Uterus (tissue), 4 donors: ENCODE data around the gene DPM1. TPM values are rescaled to one million over a fixed set of nuclear protein-coding genes. Genes with fewer than 3 reads are reported as not detected.

Source experiments
- DNase-seq, 2 donors: peaks; one replicate each; pipeline ENCODE4 v3.0.0-alpha.2; 2019 to 2020
- H3K27ac ChIP-seq, 2 donors: fragments of 200-600 bp; sonication (generic); 1 replicate in 1 of 2; 2 replicates in 1 of 2; pipeline ENCODE4 v1.5.1; 2016 to 2018
- H3K27me3 ChIP-seq, 2 donors: fragments of 200-600 bp; sonication (generic); one replicate each; pipeline ENCODE4 v1.5.1; 2018 to 2019; ENCODE audit warnings: control low read depth in 1 of 2
- H3K36me3 ChIP-seq, 2 donors: fragments of 200-600 bp; sonication (generic); one replicate each; pipeline ENCODE4 v1.5.1; 2019; ENCODE audit warnings: control low read depth in 1 of 2
- H3K4me1 ChIP-seq, 2 donors: fragments of 200-600 bp; sonication (generic); one replicate each; pipeline ENCODE4 v1.5.1; 2018 to 2019; ENCODE audit warnings: control low read depth in 1 of 2
- H3K4me3 ChIP-seq, 2 donors: fragments of 200-600 bp; sonication (generic); 1 replicate in 1 of 2; 2 replicates in 1 of 2; pipeline ENCODE4 v1.5.1; 2018 to 2019; ENCODE audit warnings: mild to moderate bottlenecking in 1 of 2
- H3K9me3 ChIP-seq, 2 donors: fragments of 200-600 bp; sonication (generic); one replicate each; pipeline ENCODE4 v1.5.1; 2019; ENCODE audit warnings: control low read depth in 1 of 2
- POLR2A ChIP-seq, 2 donors: fragments of 450-650 bp; IDR thresholded peaks; one replicate each; pipeline ENCODE4 v1.6.1; 2016; ENCODE audit warnings: antibody characterized with exemption in 2 of 2, mild to moderate bottlenecking in 1 of 2, moderate library complexity in 1 of 2
- intact Hi-C: fragments of 100-400 bp; cut with DNase I; formaldehyde crosslinking; loops from one replicate; pipeline ENCODE4 v1.15.1; 2023; ENCODE audit warnings: low total_unique reads
- total RNA-seq, 4 donors: library from RNA; depleted of rRNA in 3 of 4; stranded (reverse); fragments of >200 nt in 3 of 4; gene quantifications; one replicate each; pipeline versions ENCODE4 v1.1.0 to v1.2.4, GENCODE V29; 2014 to 2023
- TF ChIP-seq, protein P1 (sequence below), 4 experiments: fragments of 200-600 bp in 2 of 4; fragments of 450-650 bp in 2 of 4; sonication (generic) in 2 of 4; IDR thresholded peaks; one replicate each; pipeline ENCODE4 v1.5.1; 2016 to 2019; ENCODE audit warnings: antibody characterized with exemption in 4 of 4, mild to moderate bottlenecking in 2 of 4, moderate library complexity in 1 of 4
- donor health status: DM: yes; HTN: yes; CAD: no.

DPM1 gene
- total RNA-seq, 4 donors from 2014 or later: 40.4 to 128 (median 64.2) TPM

DNA sequence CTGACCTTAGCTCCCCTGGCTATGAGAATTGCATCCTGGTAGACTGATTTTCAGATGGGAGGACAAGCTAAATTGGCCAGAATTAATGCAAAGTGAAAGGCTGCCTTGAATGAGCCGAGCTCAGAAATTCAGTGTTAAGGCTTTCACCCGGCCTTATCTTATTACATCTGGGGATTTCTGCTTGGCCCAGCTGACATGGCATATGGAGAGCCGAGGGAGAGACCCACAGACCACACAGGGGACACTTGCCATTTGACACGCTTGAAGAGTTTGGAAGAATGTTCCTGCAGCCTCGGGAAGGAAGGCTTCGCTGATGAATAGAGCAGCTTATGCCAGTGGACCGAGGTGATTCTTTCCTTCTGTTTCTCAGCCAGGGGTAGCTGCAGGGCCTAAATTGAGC lies 9.3 kb upstream of the DPM1 start:
- no peaks in the 10 kb centered on the region for H3K4me1 ChIP-seq
- intact Hi-C loops: no loop called here
- no peaks in the 10 kb centered on the region for H3K9me3 ChIP-seq
- H3K27me3 ChIP-seq: no peaks in the 10 kb centered on the region
- no peak overlapping the region for H3K27ac ChIP-seq
- no peak for DNase-seq
- no peak for TF ChIP-seq POLR2A (IDR thresholded peaks at IDR 0.05)
- TF ChIP-seq, protein P1, sequence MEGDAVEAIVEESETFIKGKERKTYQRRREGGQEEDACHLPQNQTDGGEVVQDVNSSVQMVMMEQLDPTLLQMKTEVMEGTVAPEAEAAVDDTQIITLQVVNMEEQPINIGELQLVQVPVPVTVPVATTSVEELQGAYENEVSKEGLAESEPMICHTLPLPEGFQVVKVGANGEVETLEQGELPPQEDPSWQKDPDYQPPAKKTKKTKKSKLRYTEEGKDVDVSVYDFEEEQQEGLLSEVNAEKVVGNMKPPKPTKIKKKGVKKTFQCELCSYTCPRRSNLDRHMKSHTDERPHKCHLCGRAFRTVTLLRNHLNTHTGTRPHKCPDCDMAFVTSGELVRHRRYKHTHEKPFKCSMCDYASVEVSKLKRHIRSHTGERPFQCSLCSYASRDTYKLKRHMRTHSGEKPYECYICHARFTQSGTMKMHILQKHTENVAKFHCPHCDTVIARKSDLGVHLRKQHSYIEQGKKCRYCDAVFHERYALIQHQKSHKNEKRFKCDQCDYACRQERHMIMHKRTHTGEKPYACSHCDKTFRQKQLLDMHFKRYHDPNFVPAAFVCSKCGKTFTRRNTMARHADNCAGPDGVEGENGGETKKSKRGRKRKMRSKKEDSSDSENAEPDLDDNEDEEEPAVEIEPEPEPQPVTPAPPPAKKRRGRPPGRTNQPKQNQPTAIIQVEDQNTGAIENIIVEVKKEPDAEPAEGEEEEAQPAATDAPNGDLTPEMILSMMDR (IDR thresholded peaks at IDR 0.05): no peak
- no peak overlapping the region for H3K4me3 ChIP-seq
- no peaks in the 10 kb centered on the region for H3K36me3 ChIP-seq

- DNase-seq: no peak
- Histone ChIP-seq H3K9me3 (no peaks in the 10 kb centered on the region), H3K4me3 (peak overlapping the region; percentile 89 to 97), H3K27me3 (no peaks in the 10 kb centered on the region), H3K4me1 (peaks cover 0 to 13% of the 10 kb centered on the region in 2 donors), H3K36me3 (no peaks in the 10 kb centered on the region), H3K27ac (no peak overlapping the region)
- no peak for TF ChIP-seq POLR2A (IDR thresholded peaks at IDR 0.05)
- TF ChIP-seq, protein P1 (IDR thresholded peaks at IDR 0.05): no peak
- intact Hi-C loops: no loop called here
Observed at GRCh38 chr20:50959543-50960126, 1.3 kb upstream of the DPM1 start.

DNA sequence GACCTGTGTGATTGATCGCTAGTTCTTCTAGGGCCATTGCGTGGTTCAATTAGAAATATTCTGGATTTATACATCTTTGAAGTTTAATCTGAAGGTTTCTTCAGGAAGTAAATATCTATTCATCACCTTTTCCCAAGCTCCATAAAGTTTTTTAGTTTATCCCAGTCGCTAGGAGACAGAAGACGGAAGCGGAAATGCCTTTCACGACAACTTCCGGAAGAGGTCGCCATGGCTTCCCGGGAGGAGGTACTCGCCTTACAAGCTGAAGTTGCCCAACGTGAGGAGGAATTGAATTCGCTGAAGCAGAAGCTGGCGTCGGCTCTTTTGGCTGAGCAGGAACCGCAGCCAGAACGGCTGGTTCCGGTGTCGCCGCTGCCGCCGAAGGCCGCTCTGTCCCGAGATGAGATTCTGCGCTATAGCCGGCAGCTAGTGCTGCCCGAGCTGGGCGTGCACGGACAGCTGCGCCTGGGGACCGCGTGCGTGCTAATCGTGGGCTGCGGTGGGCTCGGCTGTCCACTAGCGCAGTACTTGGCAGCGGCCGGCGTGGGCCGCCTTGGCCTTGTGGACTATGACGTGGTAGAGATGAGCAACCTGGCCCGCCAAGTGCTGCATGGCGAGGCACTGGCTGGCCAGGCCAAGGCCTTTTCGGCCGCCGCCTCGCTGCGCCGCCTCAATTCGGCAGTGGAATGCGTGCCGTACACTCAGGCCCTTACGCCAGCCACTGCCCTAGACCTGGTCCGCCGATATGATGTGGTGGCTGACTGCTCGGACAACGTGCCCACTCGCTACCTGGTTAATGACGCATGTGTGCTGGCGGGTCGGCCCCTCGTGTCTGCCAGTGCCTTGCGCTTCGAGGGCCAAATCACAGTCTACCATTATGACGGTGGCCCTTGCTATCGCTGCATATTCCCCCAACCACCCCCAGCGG lies 547 bp upstream of the DPM1 start, which contains the start of gene MOCS3:
TSS of gene MOCS3 (plus strand) at position 204 of the 928 bp plus-strand sequence. CDS start at position 229, 25 bp downstream.
- peak within 1 kb of the TSS; percentile 89 to 97 for H3K4me3 ChIP-seq
- no peaks in the 10 kb centered on the region for H3K9me3 ChIP-seq
- no peaks in the 10 kb centered on the region for H3K36me3 ChIP-seq
- peak within 1 kb of the TSS; percentile 88 to 93 for H3K27ac ChIP-seq
- DNase-seq: peak; percentile 77 to 85
- intact Hi-C loops: no loop called here
- peaks cover 0 to 13% of the 10 kb centered on the region in 2 donors for H3K4me1 ChIP-seq
- TF ChIP-seq, protein P1 (IDR thresholded peaks at IDR 0.05): no peak
- TF ChIP-seq POLR2A (IDR thresholded peaks at IDR 0.05): no peak
- no peaks in the 10 kb centered on the region for H3K27me3 ChIP-seq

DNA sequence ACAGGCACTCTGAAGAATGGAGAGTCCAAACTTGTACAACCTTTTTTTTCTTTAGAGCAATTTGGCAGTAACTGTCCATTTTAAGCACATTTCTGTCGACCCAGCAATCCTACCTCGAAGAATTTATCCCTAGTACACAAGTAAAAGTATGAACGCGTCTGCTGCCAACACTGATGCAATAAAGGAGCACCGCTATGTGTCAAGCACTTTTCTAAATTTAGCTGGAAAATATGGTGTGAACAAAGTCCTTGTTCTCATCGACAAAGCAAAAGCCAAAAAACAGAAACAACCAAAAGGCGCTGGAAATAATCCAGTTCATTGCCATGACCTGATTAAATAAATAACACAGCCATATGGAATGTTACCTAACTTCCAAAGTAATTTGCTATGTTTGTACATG lies 1.1 kb downstream of the DPM1 start:
- no peaks in the 10 kb centered on the region for H3K9me3 ChIP-seq
- TF ChIP-seq, protein P1 (IDR thresholded peaks at IDR 0.05): no peak
- no peak for TF ChIP-seq POLR2A (IDR thresholded peaks at IDR 0.05)
- no peak for DNase-seq
- H3K4me1 ChIP-seq: peaks cover 0 to 13% of the 10 kb centered on the region in 2 donors
- peak overlapping the region; percentile 89 to 97 for H3K4me3 ChIP-seq
- H3K27me3 ChIP-seq: no peaks in the 10 kb centered on the region
- intact Hi-C loops: no loop called here
- no peaks in the 10 kb centered on the region for H3K36me3 ChIP-seq
- H3K27ac ChIP-seq: no peak overlapping the region

DNA sequence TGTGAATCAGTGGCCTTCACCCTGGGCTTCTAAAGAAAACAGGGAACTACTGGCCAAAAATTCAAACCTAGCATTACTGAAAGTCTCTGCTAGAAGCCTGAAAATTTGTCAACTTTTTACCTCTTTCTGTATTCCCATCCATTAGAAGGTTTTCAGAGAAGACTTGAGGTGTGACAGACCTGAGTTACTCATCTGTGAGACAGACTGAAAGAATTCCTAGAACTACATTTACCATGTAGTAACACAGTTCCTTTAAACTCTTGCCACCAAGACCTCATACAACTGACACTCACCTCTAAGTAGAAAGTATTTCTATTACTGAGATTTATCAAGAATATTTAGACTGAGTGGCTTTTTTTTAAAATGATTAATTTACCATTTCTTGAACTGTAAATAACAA lies 4.5 kb downstream of the DPM1 start:
- no peaks in the 10 kb centered on the region for H3K36me3 ChIP-seq

More for the DNA sequence above, 4.5 kb downstream of the DPM1 start:
- H3K9me3 ChIP-seq: no peaks in the 10 kb centered on the region
- peaks cover 0 to 3% of the 10 kb centered on the region in 2 donors for H3K4me1 ChIP-seq
- intact Hi-C loops: no loop called here
- H3K27me3 ChIP-seq: no peaks in the 10 kb centered on the region
- H3K27ac ChIP-seq: no peak overlapping the region
- no peak for DNase-seq
- no peak overlapping the region for H3K4me3 ChIP-seq
- TF ChIP-seq, protein P1 (IDR thresholded peaks at IDR 0.05): no peak
- no peak for TF ChIP-seq POLR2A (IDR thresholded peaks at IDR 0.05)
